HG03103 (cell line): ENCODE results near the gene KDM1B.
"Not testable (repeated sequence)": the region's sequence is repeated elsewhere in the genome, so short reads cannot be mapped to it uniquely, and the experiment has no call there.

Experiments used
- ATAC-seq: cut with Tn5 transposase; IDR thresholded peaks from one replicate; pipeline ENCODE4 v1.9.1; 2021; ENCODE audit warnings: low read depth; ENCODE audit not compliant: unreplicated experiment

Gene KDM1B

DNA sequence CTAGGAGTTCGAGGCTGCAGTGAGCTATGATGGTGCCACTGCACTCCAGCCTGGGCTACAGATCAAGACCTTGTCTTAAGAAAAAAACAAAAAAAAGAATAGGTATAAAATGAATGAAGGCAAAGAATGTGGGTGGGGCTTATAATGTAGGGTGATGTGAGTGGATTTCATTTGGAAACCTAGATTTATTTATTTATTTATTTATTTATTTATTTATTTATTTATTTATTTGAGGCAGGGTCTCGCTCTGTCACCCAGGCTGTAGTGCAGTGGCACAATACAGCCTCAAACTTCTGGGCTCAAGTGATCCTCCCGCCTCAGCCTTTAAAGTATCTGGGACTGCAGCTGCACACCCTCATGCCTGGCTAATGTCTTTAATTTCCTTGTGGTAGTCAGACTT, 3.8 kb upstream of the KDM1B start:
- ATAC-seq, result not testable (repeated sequence)

DNA sequence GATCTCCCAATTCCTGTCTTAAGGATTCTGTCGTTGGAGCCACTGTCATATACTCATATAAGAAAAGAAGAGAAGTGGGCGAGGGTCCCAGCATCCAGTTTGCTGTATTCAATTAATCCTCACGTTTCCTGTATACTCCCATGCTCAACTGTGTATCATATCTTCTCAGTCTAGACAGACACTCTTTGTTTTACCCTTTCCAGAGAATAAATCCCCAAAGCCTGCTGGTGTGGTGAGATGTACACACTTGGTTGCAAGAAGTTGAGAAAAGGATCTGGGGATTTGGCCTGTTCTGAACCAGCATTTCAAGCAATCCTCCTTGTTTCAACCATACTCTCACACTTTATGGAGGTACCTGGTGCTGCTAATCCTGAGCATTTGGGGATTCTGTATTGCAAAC, 3.4 kb upstream of the KDM1B start:
- no peak for ATAC-seq

DNA sequence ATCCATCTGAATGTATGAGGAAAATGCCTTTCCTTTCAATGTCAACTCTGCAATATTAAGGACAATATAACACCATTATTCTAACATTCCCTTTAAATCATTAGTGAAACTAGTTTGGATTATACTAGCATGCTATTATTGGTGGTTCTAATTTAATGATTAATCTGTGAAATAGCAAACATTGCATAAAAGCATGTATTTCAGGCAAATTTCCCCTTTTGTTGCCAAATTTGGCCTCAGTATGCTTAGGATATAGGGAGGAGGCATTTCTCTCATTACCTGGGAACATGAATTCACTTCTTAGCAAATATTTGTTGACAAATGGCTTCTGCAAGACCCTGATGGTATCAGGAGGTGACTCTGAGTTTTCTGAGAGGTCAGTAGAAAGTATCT, 1.9 kb upstream of the KDM1B start:
- no peak for ATAC-seq

- ATAC-seq, result peak; percentile 55
Observed at GRCh38 chr6:18154507-18155149, 594 bp upstream of the KDM1B start, which contains the start of gene TPMT. TSS of gene TPMT (minus strand) at chr6:18155077. CDS start at chr6:18149127, 5,950 bp downstream.

DNA sequence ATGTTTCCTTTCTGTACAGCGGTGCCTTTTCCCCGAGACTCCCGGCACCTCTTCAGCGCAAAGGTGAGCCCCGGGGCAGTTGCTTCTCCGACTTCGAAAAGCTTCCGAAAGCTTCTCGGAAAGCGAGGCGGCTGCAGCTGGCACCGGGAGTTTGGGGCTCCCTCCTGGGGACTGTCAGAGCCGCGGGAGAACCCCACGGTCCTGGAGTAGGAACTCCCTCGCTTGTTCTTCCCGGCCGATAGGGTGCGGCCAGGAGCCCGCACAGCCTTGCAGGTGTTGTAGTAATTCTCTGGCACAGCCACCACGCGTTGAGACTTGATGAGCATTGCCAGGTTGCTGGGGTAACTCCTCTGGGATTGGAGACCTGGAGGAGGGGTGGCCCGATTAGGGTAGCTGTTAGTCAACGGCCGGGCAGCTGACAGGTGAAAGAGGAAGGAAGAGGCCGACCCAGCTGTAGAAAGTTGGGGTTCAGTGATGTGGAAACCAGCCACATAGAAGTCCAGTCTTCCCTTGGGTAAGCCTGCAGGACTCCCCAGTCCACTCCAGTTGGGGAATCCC, 721 bp downstream of the KDM1B start:
- ATAC-seq, result peak; percentile 28

DNA sequence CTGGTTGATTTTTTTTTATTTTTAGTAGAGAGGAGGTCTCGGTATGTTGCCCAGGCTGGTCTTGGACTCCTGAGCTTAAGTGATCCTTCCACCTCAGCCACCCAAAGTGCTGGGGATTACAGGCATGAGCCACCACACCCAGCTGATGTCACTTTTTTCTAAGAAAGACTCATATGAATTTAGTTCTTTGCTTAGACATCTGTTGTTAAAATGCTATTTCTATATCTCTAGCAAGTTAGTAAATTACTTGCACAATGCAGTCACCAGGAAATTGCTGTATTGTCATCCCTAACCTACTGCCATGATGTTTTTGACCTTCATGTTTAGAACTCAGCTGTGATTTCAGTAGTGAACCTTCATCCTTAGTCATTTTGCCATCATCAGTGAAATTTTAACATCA, 5.7 kb downstream of the KDM1B start:
- ATAC-seq, result no peak

GRCh38 chr6:18161431-18161830, 6.2 kb downstream of the KDM1B start:
- no peak for ATAC-seq

DNA sequence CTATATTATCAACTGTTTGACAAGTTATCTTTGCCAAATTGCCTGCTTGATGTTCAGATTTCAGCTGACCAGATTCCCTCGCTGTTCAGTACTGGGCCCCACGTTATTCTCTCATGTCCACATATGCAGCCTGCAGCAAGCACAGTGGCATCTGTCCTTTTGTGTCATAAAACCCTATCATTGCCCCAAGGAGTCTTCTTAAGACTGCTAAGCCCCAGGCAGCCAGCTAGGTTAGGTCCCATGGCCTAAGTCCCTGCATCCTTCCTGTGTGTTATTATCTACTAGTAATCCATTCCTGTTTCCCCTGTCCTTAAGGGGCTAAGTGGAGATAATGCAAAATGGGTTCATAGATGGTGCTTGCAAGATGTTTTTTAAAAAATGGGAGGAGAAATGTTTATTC, 7.2 kb downstream of the KDM1B start:
- ATAC-seq, result no peak

DNA sequence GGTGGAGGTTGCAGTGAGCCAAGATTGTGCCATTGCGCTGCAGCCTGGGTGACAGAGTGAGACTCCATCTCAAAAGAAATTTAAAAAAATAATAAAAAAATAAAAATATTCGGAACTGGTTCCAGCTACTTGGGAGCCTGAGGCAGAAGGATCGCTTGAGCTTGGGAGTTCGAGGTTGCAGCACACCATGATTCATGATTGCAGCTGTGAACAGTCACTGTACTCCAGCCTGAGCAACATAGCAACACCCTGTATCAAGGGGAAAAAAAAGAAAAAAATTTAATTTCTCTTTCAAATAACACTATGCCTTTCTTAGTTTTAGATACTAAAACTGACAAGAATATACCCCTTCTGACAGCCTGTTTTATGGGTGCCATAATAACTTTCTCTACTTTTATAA, 10.5 kb downstream of the KDM1B start:
- no peak for ATAC-seq

DNA sequence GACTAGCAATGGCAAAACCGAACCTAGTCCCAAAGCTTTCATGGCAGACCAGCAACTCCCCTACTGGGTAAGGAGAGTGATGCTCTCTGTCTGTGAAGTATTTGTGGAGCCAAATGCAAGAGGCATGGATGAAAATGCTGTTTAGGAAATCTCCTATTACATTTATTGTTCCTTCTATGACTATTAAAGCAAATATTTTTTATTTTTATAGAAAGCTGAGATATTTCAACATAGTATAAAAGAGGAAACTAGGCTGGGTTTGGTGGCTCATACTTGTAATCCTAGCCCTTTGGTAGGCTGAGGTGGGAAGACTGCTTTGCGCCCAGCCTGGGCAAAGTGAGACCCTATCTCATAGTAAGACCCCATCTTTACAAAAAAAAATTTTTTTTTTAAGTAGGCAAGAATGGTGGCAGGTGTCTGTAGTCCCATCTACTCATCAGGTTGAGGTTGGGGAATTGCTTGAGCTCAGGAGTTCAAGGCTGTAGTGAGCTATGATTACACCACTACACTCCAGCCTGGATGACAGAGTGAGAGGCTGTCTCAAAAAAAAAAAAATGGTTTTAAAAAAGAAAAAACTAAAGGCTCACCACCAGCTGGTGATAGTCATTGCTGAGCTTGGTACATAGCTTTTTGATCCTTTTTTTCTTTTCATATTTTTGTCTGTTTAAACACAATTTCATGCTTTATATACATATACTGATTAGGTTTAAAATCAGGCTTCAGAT, 11.3 kb downstream of the KDM1B start:
- ATAC-seq, result no peak

- ATAC-seq, result no peak
Observed at GRCh38 chr6:18168264-18168663, 13.0 kb downstream of the KDM1B start.

DNA sequence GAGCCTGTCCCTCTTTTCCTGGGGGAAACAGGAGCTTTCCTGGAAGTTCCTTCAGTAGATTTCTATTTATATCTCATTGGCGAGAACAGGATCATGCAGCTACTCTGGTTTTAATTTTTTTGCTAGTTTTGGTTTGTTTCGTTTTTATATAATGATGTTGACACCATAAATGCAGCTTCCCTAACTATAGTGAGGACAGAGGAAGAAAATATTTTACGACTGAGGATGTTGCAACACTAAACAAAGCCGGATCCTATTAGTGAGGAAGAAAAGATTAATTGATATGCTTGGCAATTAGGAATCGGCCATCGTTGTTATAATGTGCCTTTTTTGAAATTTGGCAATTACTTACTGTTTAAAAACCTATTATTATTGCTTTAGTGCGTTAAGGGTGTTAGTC, 16.6 kb downstream of the KDM1B start:
- no peak for ATAC-seq

DNA sequence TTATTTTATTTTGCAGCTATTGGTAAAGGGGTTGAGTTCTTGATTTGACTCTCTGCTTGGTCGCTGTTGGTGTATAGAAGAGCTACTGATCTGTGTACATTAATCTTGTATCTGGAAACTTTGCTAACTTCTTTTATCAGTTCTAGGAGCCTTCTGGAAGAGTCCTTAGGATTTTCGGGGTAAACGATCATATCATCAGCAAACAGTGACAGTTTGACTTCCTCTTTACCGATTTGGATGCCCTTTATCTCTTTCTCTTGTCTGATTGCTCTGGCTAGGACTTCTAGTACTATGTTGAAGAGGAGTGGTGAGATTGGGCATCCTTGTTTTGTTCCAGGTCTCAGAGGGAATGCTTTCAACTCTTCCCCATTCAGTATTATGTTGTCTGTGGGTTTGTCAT, 21.0 kb downstream of the KDM1B start:
- ATAC-seq, result not testable (repeated sequence)

- ATAC-seq, result no peak
Observed at GRCh38 chr6:18177286-18177965, 22.2 kb downstream of the KDM1B start.

DNA sequence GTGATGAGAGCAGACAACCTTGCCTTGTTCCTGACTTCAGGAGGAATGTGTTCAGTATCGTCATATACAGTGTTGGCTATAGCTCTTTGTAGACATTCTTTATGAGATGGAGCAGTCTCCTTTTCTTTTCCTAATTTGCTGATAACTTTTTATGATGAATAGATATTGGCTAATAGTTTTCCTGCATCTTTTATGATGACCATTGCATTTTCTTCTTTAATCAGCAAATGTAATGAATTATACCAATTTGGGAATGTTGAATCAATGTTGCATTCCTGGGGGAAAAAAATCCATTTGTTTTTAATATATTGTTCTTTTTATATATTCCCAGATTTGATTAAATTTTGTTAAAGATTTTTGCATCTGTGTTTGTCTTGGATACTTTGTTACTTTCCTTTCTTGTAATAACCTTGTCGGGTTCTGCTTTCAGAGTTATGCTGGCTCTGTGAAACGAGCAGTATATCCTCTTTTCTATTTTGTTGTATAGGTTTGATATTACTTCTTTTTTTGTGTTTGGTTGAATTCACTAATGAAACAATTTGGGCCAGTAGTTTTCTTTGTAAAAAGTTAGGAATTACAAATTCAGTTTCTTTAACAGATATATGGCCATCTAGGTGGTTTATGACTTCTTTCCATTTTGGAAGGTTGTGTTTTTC, 23.9 kb downstream of the KDM1B start:
- no peak for ATAC-seq

- no peak for ATAC-seq
Observed at GRCh38 chr6:18179770-18180356, 24.6 kb downstream of the KDM1B start.

DNA sequence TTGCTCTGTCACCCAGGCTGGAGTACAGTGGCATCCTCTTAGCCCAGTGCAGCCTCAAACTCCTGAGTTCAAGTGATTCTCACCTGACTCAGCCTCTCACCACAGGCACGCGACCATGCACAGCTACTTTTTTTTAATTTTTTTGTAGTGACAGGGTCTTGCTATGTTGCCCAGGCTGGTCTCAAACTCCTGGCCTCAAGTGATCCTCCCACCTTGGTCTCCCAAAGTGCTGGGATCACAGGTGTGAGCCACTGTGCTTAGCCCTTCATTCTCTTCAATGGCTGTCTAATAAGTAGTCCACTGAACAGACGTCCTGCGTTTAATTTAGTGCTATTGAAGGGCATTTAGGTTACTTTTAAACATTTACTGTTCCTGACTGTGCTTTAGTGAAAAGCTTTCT, 27.3 kb downstream of the KDM1B start:
- no peak for ATAC-seq

DNA sequence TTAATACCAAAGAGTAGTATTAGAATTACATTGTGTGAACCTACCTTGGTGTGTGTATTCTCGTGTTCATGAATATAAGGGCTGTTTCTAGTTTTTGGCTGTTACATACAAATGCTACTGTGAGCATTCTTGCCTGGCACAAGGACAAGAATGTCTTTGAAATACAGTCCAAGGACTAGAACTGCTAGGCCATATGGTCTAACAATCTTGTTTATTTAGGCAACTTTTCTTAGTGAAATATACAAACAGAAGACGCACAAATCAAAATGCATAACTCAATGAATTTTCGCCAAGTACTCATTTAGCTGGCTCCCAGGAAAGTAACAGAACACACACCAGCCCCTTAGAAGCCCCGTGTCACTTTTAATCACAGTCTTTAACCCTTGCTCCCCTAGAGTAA, 28.5 kb downstream of the KDM1B start:
- no peak for ATAC-seq

DNA sequence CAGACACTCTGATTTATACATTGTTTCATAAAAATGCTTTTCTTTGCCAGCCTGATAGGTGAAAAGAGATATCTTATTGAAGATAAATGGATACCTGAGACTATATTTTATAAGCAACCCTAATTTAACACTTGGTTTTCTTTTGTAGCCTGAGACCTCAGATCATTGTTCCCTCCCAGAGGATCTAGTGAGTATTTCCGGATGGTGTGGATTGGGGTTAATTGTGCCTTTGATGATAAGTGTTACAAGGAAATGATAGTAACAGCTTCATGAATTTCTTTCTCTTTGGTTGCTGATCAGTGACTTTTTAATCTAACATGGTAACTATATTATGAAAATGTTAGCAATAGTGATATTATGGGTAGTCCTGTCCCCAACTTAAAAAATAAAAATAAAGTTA, 30.4 kb downstream of the KDM1B start:
- no peak for ATAC-seq

GRCh38 chr6:18186033-18186432, 30.8 kb downstream of the KDM1B start:
- no peak for ATAC-seq
